NCI-H2107 treated with DMSO at 0.1 percent for 48 hours (cell line): ENCODE measurements around the gene RASA3.

Source experiments
- DNase-seq: peaks from one replicate; lab custom pipeline; 2025; ENCODE audit not compliant: unreplicated experiment; lab: John Stamatoyannopoulos, UW

RASA3 gene

GRCh38 chr13:114057166-114058050, 75.0 kb downstream of the RASA3 start:
- peak; percentile 3 for DNase-seq

- no peak for DNase-seq
Observed at GRCh38 chr13:114056205-114057013, 76.0 kb downstream of the RASA3 start.

- no peak for DNase-seq
Observed at GRCh38 chr13:114055766-114056165, 76.7 kb downstream of the RASA3 start.

GRCh38 chr13:114054830-114055439, 77.5 kb downstream of the RASA3 start:
- no peak for DNase-seq

GRCh38 chr13:114054264-114054663, 78.2 kb downstream of the RASA3 start:
- no peak for DNase-seq

GRCh38 chr13:114053026-114053425, 79.4 kb downstream of the RASA3 start:
- DNase-seq = no peak

- DNase-seq = no peak
Observed at GRCh38 chr13:114050536-114051450, 81.6 kb downstream of the RASA3 start.

- no peak for DNase-seq
Observed at GRCh38 chr13:114049626-114050101, 82.8 kb downstream of the RASA3 start.

- DNase-seq = no peak
Observed at GRCh38 chr13:114049026-114049425, 83.4 kb downstream of the RASA3 start.

- DNase-seq = no peak
Observed at GRCh38 chr13:114048443-114048842, 84.0 kb downstream of the RASA3 start.

GRCh38 chr13:114047358-114047881, 85.0 kb downstream of the RASA3 start:
- no peak for DNase-seq

GRCh38 chr13:114046431-114046975, 85.9 kb downstream of the RASA3 start:
- DNase-seq = no peak

- no peak for DNase-seq
Observed at GRCh38 chr13:114045113-114045735, 87.2 kb downstream of the RASA3 start.

- DNase-seq = no peak
Observed at GRCh38 chr13:114044486-114044885, 87.9 kb downstream of the RASA3 start.

- DNase-seq = no peak
Observed at GRCh38 chr13:114043421-114044053, 88.9 kb downstream of the RASA3 start.

GRCh38 chr13:114042066-114042815, 90.2 kb downstream of the RASA3 start:
- DNase-seq = no peak

- no peak for DNase-seq
Observed at GRCh38 chr13:114041493-114041892, 90.9 kb downstream of the RASA3 start.

- no peak for DNase-seq
Observed at GRCh38 chr13:114039471-114040141, 92.8 kb downstream of the RASA3 start.
